Ishikawa (cell line): ENCODE measurements around the gene TBC1D19.

Experiments
- EP300 ChIP-seq: IDR thresholded peaks from 2 replicates; pipeline ENCODE4 v1.6.1; 2012; ENCODE audit warnings: borderline replicate concordance
- FOXM1 ChIP-seq: IDR thresholded peaks from 2 replicates; pipeline ENCODE4 v1.6.1; 2012; ENCODE audit warnings: low read depth, borderline replicate concordance
- REST ChIP-seq: IDR thresholded peaks from 2 replicates; pipeline ENCODE4 v1.6.1; 2012; ENCODE audit warnings: low read depth, mild to moderate bottlenecking
- TAF1 ChIP-seq: IDR thresholded peaks from 2 replicates; pipeline ENCODE4 v1.6.1; 2012; ENCODE audit warnings: low read depth, mild to moderate bottlenecking
- TCF12 ChIP-seq: IDR thresholded peaks from 2 replicates; pipeline ENCODE4 v1.6.1; 2012; ENCODE audit warnings: low read depth

DNA sequence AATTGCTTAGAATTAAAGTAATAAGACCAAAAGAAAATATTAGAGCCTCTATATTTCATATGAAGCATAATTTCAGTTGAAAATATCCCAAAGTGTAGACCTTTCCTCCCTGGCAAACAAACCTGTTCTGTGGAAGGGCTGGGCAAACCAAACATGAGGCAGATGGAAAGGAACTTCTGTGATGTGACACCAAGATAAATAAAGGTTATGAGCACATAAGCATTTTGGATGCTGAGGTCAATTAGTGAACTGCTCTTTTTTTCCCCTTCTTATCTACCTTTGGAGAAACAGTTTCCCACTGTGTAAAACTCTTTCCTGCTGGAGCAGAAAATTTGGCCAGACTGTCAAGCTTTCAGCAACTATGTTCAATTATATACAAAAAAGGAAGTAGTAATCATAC is 167.1 kb downstream of the TBC1D19 start:
- TF ChIP-seq REST (no peak), FOXM1 (no peak), EP300 (no peak), TCF12 (no peak), TAF1 (no peak)
